ENCODE data around the gene LRRTM4. TPM values are rescaled to one million over a fixed set of nuclear protein-coding genes. Genes with fewer than 3 reads are reported as not detected.

LRRTM4 gene
- total and polyA plus RNA-seq, 10 of the 15 experiments (the other 5 are each of a cell fraction or from before 2014, with no cell fraction given) = 0.01 to 1.0 TPM; not detected in 8

DNA sequence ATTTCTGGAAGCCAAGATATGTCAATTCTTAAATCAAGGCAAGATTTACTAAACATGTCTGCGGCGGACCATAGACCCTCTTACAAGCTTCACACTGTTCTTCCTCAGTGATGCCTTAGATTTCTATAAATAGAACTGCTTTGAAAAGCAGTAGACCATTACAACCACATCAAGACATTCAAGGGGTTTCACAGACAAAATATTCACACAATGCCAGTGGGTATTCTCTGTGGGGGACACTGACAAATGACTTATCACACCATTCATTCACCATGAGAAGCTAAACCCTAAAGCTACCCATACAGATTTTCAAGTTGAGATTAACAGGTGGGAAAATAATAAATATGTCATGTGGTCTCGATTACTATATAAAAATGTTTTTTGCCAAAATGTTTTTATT is 15.9 kb upstream of the LRRTM4 start:
- no peaks in the 10 kb centered on the region for H3K79me2 ChIP-seq (ENCODE audit: control insufficient read depth, insufficient read depth, low read length)
- no TSS peak for BruUV-seq (replicated peaks)
- no peak overlapping the region for H2AFZ ChIP-seq (ENCODE audit: control insufficient read depth, low read depth, low read length)
- TF ChIP-seq JUND (IDR thresholded peaks at IDR 0.05; ENCODE audit: low read depth, low read length) = no peak
- TF ChIP-seq NKRF (conservative IDR thresholded peaks at IDR 0.05) = no peak
- TF ChIP-seq SUZ12 (IDR thresholded peaks at IDR 0.05; ENCODE audit: unreplicated experiment) = no peak
- no peak for TF ChIP-seq STAT3 (IDR thresholded peaks at IDR 0.05; ENCODE audit: low read depth, low read length)
- ATAC-seq = no peak
- no peak overlapping the region for H3K9ac ChIP-seq (ENCODE audit: control insufficient read depth, insufficient read depth, low read length)
- 58% methylated on average over 3 of the region's 3 CpGs for WGBS (ENCODE audit: insufficient coverage, insufficient replicate concordance, low lambda C conversion rate, missing lambda C conversion rate)
- no peak for FAIRE-seq
- SMC1A ChIA-PET (ENCODE audit: uncharacterized antibody, unreplicated experiment) = no interaction called here
- H3K36me3 ChIP-seq (ENCODE audit: control insufficient read depth in 2 of 2, insufficient read depth in 2 of 2, low read length in 1 of 2) = no peaks in the 10 kb centered on the region
- in situ Hi-C loops (cut with MboI) = no loop called here
- no peak overlapping the region for H3K27ac ChIP-seq (ENCODE audit: control insufficient read depth, insufficient read depth)
- H3K4me1 ChIP-seq (ENCODE audit: control insufficient read depth, insufficient read depth, low read length) = no peaks in the 10 kb centered on the region
- no peak for DNase-seq (ENCODE audit: low read depth, low spot score)
- POLR2A ChIA-PET = no interaction called here
- no peaks in the 10 kb centered on the region for H3K27me3 ChIP-seq (replicated peaks in 1 of 2; ENCODE audit: control insufficient read depth in 2 of 2, insufficient read depth in 2 of 2, low read length in 1 of 2)
- no peaks in the 10 kb centered on the region for H3K9me3 ChIP-seq (replicated peaks; ENCODE audit: control insufficient read depth, insufficient read depth, low read length)
- CTCF ChIA-PET = no interaction called here
- H4K20me1 ChIP-seq (ENCODE audit: control insufficient read depth, insufficient read depth) = no peaks in the 10 kb centered on the region
- H3K4me2 ChIP-seq (ENCODE audit: control insufficient read depth, insufficient read depth) = no peak overlapping the region
- RAD21 ChIA-PET (ENCODE audit: unreplicated experiment) = no interaction called here
- intact Hi-C loops (cut with micrococcal nuclease; ENCODE audit: unreplicated experiment) = no loop called here
- no peak overlapping the region for H3K4me3 ChIP-seq

DNA sequence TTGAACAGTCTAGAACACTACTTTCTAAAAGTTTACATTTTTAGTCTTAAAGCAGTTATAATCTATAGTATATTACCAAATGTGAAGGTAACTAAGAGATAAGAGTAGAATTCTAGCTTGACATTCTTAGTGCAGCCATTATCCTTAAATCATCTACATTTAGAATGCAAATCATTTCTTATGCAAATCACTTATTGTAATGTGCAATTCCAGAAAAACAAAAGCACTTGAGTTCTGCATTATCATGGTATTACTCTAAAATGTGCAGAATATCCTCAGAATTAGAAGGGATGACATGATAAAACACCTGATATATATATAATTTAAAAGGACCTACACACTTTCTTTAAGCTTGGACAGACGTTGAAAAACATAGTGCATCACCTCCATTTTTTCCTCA is 712 bp upstream of the LRRTM4 start:
- BruUV-seq (replicated peaks) = no TSS peak

More for the DNA sequence above, 712 bp upstream of the LRRTM4 start:
- H3K27ac ChIP-seq (ENCODE audit: control insufficient read depth, insufficient read depth) = no peak overlapping the region
- in situ Hi-C loops (cut with MboI) (no loop called here), intact Hi-C loops (cut with micrococcal nuclease; ENCODE audit: unreplicated experiment) (no loop called here)
- ChIA-PET RAD21 (ENCODE audit: unreplicated experiment) (no interaction called here), CTCF (no interaction called here), POLR2A (no interaction called here), SMC1A (ENCODE audit: uncharacterized antibody, unreplicated experiment) (no interaction called here)
- ATAC-seq (no peak), FAIRE-seq (no peak), DNase-seq (ENCODE audit: low read depth, low spot score) (no peak)
- H3K36me3 ChIP-seq (ENCODE audit: control insufficient read depth in 2 of 2, insufficient read depth in 2 of 2, low read length in 1 of 2) = no peaks in the 10 kb centered on the region
- TF ChIP-seq CEBPZ (IDR thresholded peaks at IDR 0.05; ENCODE audit: low read depth, low read length) (no peak), TCF7 (IDR thresholded peaks at IDR 0.05; ENCODE audit: borderline replicate concordance) (no peak), BCLAF1 (IDR thresholded peaks at IDR 0.05) (no peak)
- H3K4me1 ChIP-seq (ENCODE audit: control insufficient read depth, insufficient read depth, low read length) = no peaks in the 10 kb centered on the region
- no peak overlapping the region for H3K4me3 ChIP-seq
- H3K27me3 ChIP-seq (replicated peaks in 1 of 2; ENCODE audit: control insufficient read depth in 2 of 2, insufficient read depth in 2 of 2, low read length in 1 of 2) = no peaks in the 10 kb centered on the region
- H3K4me2 ChIP-seq (ENCODE audit: control insufficient read depth, insufficient read depth) = no peak overlapping the region
- WGBS (ENCODE audit: insufficient coverage, insufficient replicate concordance, low lambda C conversion rate, missing lambda C conversion rate) = 0% methylated on average over 1 of the region's 1 CpG
- no peaks in the 10 kb centered on the region for H3K9me3 ChIP-seq (replicated peaks; ENCODE audit: control insufficient read depth, insufficient read depth, low read length)
- H3K9ac ChIP-seq (ENCODE audit: control insufficient read depth, insufficient read depth, low read length) = no peak overlapping the region
- H2AFZ ChIP-seq (ENCODE audit: control insufficient read depth, low read depth, low read length) = no peak overlapping the region
- no peaks in the 10 kb centered on the region for H3K79me2 ChIP-seq (ENCODE audit: control insufficient read depth, insufficient read depth, low read length)
- no peaks in the 10 kb centered on the region for H4K20me1 ChIP-seq (ENCODE audit: control insufficient read depth, insufficient read depth)

All from GM12878 (cell line).